GM12891 (cell line): ENCODE measurements around the gene IFNG-AS1. TPM values are rescaled to one million over a fixed set of nuclear protein-coding genes. Genes with fewer than 3 reads are reported as not detected.

Experiments used
- DNase-seq: peaks from one replicate; pipeline ENCODE4 v3.0.0; 2011; ENCODE audit warnings: low spot score; ENCODE audit not compliant: insufficient read length
- FAIRE-seq: peaks from 2 replicates; lab custom pipeline; 2011; peaks lifted over from hg19 to GRCh38; lab: Jason Lieb, UNC
- PAX5 ChIP-seq: IDR thresholded peaks from 2 replicates; pipeline ENCODE4 v1.6.1; 2011; ENCODE audit warnings: low read length, moderate library complexity, mild to moderate bottlenecking; ENCODE audit not compliant: insufficient read depth, severe bottlenecking
- POLR2A ChIP-seq: IDR thresholded peaks from 2 replicates; pipeline ENCODE4 v1.6.1; 2011; ENCODE audit warnings: low read depth, low read length, control low read depth
- POLR2AphosphoS5 ChIP-seq: IDR thresholded peaks from 2 replicates; pipeline ENCODE4 v1.6.1; 2011; ENCODE audit warnings: low read depth, low read length, control low read depth
- POU2F2 ChIP-seq: IDR thresholded peaks from 2 replicates; pipeline ENCODE4 v1.6.1; 2011; ENCODE audit warnings: low read depth, mild to moderate bottlenecking, control low read depth, low read length, moderate library complexity
- SPI1 ChIP-seq: IDR thresholded peaks from 2 replicates; pipeline ENCODE4 v1.6.1; 2011; ENCODE audit warnings: low read depth, low read length, control low read depth
- TAF1 ChIP-seq: IDR thresholded peaks from 2 replicates; pipeline ENCODE4 v1.6.1; 2011; ENCODE audit warnings: low read depth, low read length, control low read depth
- polyA plus RNA-seq: library from polyadenylated mRNA; unstranded; fragments of >200 nt; gene quantifications from one replicate; pipeline ENCODE4 v1.2.1, GENCODE V29; 2012; ENCODE audit warnings: low read depth, missing spikeins, inconsistent platforms; ENCODE audit not compliant: missing spikeins

IFNG-AS1 gene
- polyA plus RNA-seq: 0.78 TPM

DNA sequence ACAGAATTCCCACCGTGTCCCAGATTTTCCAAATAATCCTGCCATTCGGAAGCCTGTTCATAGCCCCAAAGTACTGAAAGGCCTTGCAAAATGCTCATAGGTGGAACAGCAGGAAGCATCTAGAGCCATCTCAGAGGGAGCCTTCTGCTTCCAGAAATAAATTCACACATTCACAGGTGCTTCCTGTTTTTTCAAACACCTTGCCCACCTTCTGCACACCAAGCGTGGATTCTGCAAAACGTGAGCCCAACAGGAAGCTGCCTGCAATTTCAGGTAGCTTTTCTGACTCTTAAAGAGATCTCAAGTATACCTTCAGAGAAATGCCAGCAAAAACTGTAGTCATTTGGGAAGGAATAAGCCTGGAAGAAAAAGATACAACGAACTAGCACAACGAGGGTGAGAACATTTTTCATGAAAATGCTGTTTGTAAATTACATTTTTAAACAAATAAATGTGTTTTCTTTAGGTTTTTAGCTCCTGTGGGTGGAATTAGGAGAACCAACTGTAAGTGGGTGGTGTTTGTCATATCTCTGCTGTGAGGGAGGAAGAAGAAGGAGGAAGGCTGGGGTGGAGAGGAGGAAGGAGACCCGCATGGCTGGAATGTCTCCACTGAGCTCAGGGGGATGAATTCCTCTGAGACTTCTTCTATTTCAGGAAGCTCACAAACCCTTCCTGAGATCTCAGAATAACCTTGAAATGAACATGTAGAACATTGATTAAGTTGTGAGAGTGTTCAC lies at the start of gene IFNG-AS1:
Gene IFNG-AS1 (plus strand): TSS at position 264 of the 737 bp plus-strand sequence.
- DNase-seq (no peak), FAIRE-seq (peak; percentile 74)

DNA sequence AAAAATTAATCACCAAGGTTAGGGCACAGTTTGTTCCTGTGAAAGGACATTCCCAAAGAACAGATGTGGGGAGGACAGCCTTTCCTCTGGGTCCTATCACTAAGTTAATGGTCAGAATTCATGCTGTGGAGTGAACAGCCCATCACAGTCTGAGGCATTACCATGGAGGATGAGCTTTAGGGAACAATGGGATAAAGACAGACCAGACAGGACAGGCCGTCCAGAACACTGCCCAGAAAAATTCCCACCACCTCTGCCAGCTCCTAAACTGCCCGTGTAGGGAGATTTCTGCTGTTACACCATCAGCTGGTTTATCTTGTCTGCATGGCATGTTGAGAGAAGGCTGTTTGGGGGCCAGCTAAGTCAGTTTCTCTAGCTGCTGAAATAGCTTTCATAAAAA lies 49.6 kb upstream of the IFNG-AS1 start:
- DNase-seq: no peak
- no peak for TF ChIP-seq POU2F2
- TF ChIP-seq SPI1: no peak
- TF ChIP-seq POLR2AphosphoS5: no peak
- TF ChIP-seq PAX5: no peak
- TF ChIP-seq TAF1: no peak
- TF ChIP-seq POLR2A: no peak
- no peak for FAIRE-seq

More for the DNA sequence above, at the start of gene IFNG-AS1:
- TF ChIP-seq PAX5 (no peak), SPI1 (no peak), POU2F2 (no peak), POLR2A (no peak), TAF1 (no peak), POLR2AphosphoS5 (no peak)

DNA sequence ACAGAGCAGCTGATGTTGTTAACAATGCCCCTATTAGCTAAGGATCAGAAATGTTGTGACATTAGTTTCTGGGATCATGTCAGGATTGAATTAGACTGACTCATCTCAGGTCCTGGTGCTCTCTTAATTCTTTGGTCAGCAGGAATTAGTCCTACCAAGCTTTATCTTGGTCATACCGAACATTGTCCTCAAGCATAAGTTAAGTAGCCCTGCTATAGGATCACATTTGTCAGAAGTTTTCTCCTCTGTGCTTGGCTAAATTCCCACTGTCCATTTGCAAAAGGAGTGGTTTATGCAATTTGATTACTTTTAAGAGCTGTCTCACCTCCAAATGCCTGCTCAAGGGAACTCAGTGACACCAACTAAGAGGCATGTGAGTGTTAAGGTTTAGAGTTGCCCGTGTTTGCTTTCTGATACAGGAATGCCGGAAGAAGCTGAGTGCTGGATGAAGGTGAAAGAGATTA lies 48.4 kb upstream of the IFNG-AS1 start:
- FAIRE-seq (no peak), DNase-seq (no peak)
- TF ChIP-seq PAX5: no peak
- no peak for TF ChIP-seq TAF1
- no peak for TF ChIP-seq SPI1
- TF ChIP-seq POLR2AphosphoS5: no peak
- no peak for TF ChIP-seq POLR2A
- TF ChIP-seq POU2F2: no peak

DNA sequence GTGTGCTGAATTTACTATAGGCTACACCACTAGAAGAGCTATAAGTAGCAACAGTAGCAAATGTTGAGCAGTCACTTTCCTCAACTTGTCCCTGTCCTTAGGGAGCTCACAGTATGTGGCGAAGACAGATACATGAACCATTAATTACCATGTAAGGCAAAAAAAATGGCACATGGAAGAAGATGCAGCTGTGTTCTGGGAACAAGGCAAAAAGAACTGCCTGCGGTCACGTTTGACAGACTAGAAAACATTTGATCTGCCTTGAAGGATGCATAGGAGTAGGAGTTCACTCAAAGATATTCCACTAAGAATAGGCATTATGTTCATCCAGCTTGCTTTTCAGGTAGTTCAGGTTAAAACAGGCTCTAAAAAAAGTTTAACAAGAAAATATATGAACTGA lies 46.5 kb upstream of the IFNG-AS1 start:
- FAIRE-seq (no peak), DNase-seq (no peak)
- no peak for TF ChIP-seq SPI1
- TF ChIP-seq PAX5: no peak
- no peak for TF ChIP-seq POU2F2
- TF ChIP-seq TAF1: no peak
- no peak for TF ChIP-seq POLR2AphosphoS5
- TF ChIP-seq POLR2A: no peak

DNA sequence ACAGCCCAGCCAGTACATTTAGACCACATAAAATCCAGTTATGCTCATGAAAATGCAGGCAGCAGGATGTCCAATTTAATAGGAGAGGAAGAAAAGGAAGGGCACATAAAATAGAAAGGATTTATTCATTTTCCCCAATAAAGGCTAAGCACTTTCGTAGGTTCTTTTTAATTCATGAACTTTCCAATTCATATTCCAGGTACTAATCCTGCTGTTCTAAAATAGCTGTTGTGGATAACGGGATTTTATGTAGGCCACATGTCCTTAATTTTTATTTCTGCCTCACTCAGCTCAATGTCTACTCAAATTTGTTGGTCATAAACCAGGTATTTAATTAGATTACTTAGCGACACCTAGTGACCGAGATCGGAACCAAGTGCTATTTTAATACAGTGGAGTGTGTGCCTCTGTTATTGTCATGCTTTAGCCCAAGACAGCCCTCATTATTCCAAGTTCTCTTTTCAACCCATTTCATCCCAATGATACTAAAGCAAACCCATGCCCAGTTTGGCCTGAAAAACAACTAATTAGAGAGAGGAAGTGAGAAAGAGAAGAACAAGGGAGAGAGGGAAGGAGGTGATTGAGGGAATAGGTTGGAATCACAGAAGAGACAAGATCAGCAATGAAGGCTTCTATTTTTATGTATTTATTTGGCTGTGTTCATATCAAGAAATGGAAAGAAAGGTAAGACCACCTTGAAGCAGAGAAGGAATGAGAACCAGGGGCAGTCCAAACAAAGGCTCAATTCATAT lies 45.9 kb upstream of the IFNG-AS1 start:
- DNase-seq (peak; percentile 15), FAIRE-seq (peak; percentile 89)
- TF ChIP-seq POLR2A (no peak), TAF1 (no peak), PAX5 (no peak), POU2F2 (no peak)

DNA sequence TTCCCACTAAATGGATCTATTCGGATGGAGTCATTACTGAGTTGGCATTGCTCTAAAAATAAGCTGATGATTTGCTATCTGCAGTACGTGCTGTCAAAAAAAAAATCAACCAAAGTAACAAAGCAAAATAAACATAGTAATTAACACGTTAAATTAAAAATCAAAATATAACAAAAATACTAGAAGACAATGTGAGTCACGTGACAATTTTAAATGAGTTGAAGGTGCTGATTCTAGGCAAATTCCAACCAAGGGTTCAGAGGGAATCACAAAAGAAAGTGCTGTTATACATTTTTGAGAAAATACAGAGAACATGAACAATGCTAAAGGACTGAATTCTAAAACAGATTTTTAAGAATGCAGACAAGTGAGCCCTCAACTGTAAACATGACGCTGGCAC lies 45.2 kb upstream of the IFNG-AS1 start:
- DNase-seq: no peak
- FAIRE-seq: no peak
- no peak for TF ChIP-seq SPI1
- TF ChIP-seq TAF1: no peak
- no peak for TF ChIP-seq POU2F2
- no peak for TF ChIP-seq PAX5
- no peak for TF ChIP-seq POLR2AphosphoS5

DNA sequence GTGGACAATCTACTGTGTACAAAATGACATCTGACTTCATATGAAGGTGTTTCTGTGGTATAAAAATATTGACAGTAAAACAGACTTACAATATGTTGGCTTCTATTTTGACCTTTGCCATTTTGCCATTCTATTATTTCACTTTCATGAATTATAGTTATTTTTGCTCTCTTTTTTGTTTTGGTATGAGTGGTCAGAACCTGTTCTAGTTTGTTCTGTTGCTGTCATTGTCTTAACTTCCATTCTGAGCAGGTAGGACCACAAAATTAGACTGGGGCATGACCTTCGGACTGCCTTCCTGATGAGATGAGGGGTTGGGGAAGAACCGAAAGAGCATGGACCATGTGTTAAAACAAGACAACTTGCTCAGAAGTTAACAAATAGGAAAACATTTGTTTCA lies 36.5 kb upstream of the IFNG-AS1 start:
- TF ChIP-seq TAF1: no peak
- TF ChIP-seq SPI1: no peak
- TF ChIP-seq PAX5: no peak
- TF ChIP-seq POLR2A: no peak
- no peak for DNase-seq
- FAIRE-seq: no peak

DNA sequence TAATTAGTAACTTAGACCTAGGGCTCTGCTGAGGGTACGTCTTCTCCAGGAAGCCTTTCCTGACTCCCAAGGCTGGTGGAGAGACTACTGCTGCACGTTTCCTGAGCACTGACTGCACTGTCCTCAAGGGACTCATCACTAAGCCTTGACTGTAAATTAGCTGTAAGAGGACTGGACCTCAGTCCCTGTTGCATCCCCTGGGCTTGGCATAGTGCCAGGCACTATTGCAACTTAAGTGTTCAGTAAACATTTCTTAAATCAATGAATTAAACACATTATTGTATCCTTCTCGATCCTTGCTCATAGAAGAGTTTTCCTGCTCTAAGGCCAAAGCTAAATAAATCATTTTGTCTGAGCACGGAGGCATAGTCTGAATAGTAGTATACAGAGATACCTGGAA lies 31.9 kb upstream of the IFNG-AS1 start:
- no peak for TF ChIP-seq POLR2AphosphoS5
- no peak for TF ChIP-seq POU2F2
- no peak for TF ChIP-seq POLR2A
- no peak for TF ChIP-seq TAF1
- no peak for TF ChIP-seq SPI1
- TF ChIP-seq PAX5: no peak
- DNase-seq (no peak), FAIRE-seq (no peak)

DNA sequence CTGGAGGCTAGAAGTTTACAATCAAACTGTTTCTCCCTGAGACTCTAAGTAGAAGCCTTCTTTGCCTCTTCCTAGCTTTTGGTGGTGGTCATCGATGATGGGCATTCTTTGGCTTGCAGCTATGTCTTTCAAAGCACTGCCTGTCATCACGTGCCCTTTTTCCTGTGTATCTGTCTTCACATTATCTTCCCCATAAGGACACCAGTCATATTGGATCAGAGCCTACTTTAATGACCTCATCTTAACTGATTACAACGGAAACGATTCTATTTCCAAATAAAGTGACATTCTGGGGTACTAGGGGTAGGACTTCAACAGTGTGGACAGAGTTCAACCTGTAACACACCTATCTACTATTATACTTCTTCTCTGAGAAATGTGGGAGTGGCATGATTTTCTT lies 31.1 kb upstream of the IFNG-AS1 start:
- FAIRE-seq (no peak), DNase-seq (no peak)
- TF ChIP-seq POU2F2 (no peak), SPI1 (no peak), TAF1 (no peak), POLR2A (no peak), PAX5 (no peak), POLR2AphosphoS5 (no peak)
